H9 (cell line): ENCODE data around the gene PDGFRB. TPM values are rescaled to one million over a fixed set of nuclear protein-coding genes. Genes with fewer than 3 reads are reported as not detected.

Experiments used
- DNase-seq: peaks from one replicate; pipeline ENCODE4 v3.0.0-alpha.2; 2017
- H2AFZ ChIP-seq: one replicate; pipeline ENCODE4 v1.6.1; 2013; ENCODE audit warnings: mild to moderate bottlenecking, low read length, control low read depth, moderate library complexity
- H2AK5ac ChIP-seq: 2 replicates; pipeline ENCODE4 v1.6.1; 2013; ENCODE audit warnings: low read length, control low read depth, mixed read lengths; ENCODE audit not compliant: insufficient read length
- H2BK120ac ChIP-seq: one replicate; pipeline ENCODE4 v1.6.1; 2013; ENCODE audit warnings: low read depth, mild to moderate bottlenecking, low read length, control low read depth, inconsistent platforms; ENCODE audit not compliant: poor library complexity, severe bottlenecking
- H2BK12ac ChIP-seq: 2 replicates; pipeline ENCODE4 v1.6.1; 2013; ENCODE audit warnings: low read length, control low read depth, mixed read lengths, low read depth; ENCODE audit not compliant: insufficient read length
- H2BK15ac ChIP-seq: 2 replicates; pipeline ENCODE4 v1.6.1; 2013; ENCODE audit warnings: low read depth, low read length, control low read depth
- H2BK20ac ChIP-seq: one replicate; pipeline ENCODE4 v1.6.1; 2013; ENCODE audit warnings: low read depth, mild to moderate bottlenecking, low read length, control low read depth, inconsistent platforms; ENCODE audit not compliant: poor library complexity, severe bottlenecking
- H2BK5ac ChIP-seq: 2 replicates; pipeline ENCODE4 v1.6.1; 2013; ENCODE audit warnings: low read length, control low read depth, mixed read lengths; ENCODE audit not compliant: insufficient read length
- H3K14ac ChIP-seq: 2 replicates; pipeline ENCODE4 v1.6.1; 2013; ENCODE audit warnings: low read length, control low read depth; ENCODE audit not compliant: insufficient read depth
- H3K18ac ChIP-seq: 2 replicates; pipeline ENCODE4 v1.6.1; 2013; ENCODE audit warnings: low read depth, mild to moderate bottlenecking, mixed read lengths, low read length, control low read depth; ENCODE audit not compliant: insufficient read length
- H3K23ac ChIP-seq: 2 replicates; pipeline ENCODE4 v1.6.1; 2013; ENCODE audit warnings: low read length, control low read depth, mixed read lengths, low read depth; ENCODE audit not compliant: insufficient read length
- H3K23me2 ChIP-seq: 2 replicates; pipeline ENCODE4 v1.6.1; 2013; ENCODE audit warnings: low read depth, mild to moderate bottlenecking, mixed read lengths, low read length, control low read depth; ENCODE audit not compliant: insufficient read length, poor library complexity, severe bottlenecking
- H3K27ac ChIP-seq: 2 replicates; pipeline ENCODE4 v1.5.1; 2013; ENCODE audit warnings: low read length, control low read depth, mixed read lengths, low read depth; ENCODE audit not compliant: insufficient read length
- H3K27me3 ChIP-seq: 2 replicates; pipeline ENCODE4 v1.6.1; 2013; ENCODE audit warnings: low read length, control low read depth, inconsistent platforms; ENCODE audit not compliant: insufficient read depth
- H3K4ac ChIP-seq: 2 replicates; pipeline ENCODE4 v1.6.1; 2013; ENCODE audit warnings: low read depth, mild to moderate bottlenecking, control low read depth, inconsistent platforms, low read length, moderate library complexity
- H3K4me1 ChIP-seq: 2 replicates; pipeline ENCODE4 v1.6.1; 2013; ENCODE audit warnings: low read length, control low read depth, inconsistent platforms; ENCODE audit not compliant: insufficient read depth
- H3K4me2 ChIP-seq: 2 replicates; pipeline ENCODE4 v1.6.1; 2013; ENCODE audit warnings: low read length, control low read depth, mixed read lengths; ENCODE audit not compliant: insufficient read length, insufficient read depth
- H3K56ac ChIP-seq: 2 replicates; pipeline ENCODE4 v1.6.1; 2013; ENCODE audit warnings: low read depth, mild to moderate bottlenecking, mixed read lengths, low read length, control low read depth; ENCODE audit not compliant: insufficient read length
- H3K79me1 ChIP-seq: 2 replicates; pipeline ENCODE4 v1.6.1; 2013; ENCODE audit warnings: low read depth, mild to moderate bottlenecking, moderate library complexity, low read length, control low read depth, inconsistent platforms; ENCODE audit not compliant: insufficient read depth, poor library complexity, severe bottlenecking
- H3K79me2 ChIP-seq: 2 replicates; pipeline ENCODE4 v1.6.1; 2013; ENCODE audit warnings: low read length, control low read depth, inconsistent platforms; ENCODE audit not compliant: insufficient read depth
- H3K9ac ChIP-seq: 2 replicates; pipeline ENCODE4 v1.6.1; 2013; ENCODE audit warnings: low read length, control low read depth, mixed read lengths; ENCODE audit not compliant: insufficient read length; ENCODE audit errors: extremely low read depth
- H3K9me3 ChIP-seq: one replicate; pipeline ENCODE4 v1.6.1; 2013; ENCODE audit warnings: low read depth, low read length, inconsistent platforms; ENCODE audit not compliant: control insufficient read depth
- H3T11ph ChIP-seq: one replicate; pipeline ENCODE4 v1.6.1; 2013; ENCODE audit warnings: mild to moderate bottlenecking, low read length, control low read depth, inconsistent platforms
- H4K20me1 ChIP-seq: one replicate; pipeline ENCODE4 v1.6.1; 2013; ENCODE audit not compliant: control insufficient read depth, insufficient read length, insufficient read depth
- H4K5ac ChIP-seq: 2 replicates; pipeline ENCODE4 v1.6.1; 2013; ENCODE audit warnings: low read depth, mild to moderate bottlenecking, mixed read lengths, low read length, control low read depth; ENCODE audit not compliant: insufficient read length
- H4K8ac ChIP-seq: replicated peaks from 2 replicates; pipeline ENCODE4 v1.6.1; 2013; ENCODE audit warnings: low read length, control low read depth, mixed read lengths, low read depth; ENCODE audit not compliant: insufficient read length
- H4K91ac ChIP-seq: 2 replicates; pipeline ENCODE4 v1.6.1; 2013; ENCODE audit warnings: low read depth, mild to moderate bottlenecking, moderate library complexity, mixed read lengths, low read length, control low read depth; ENCODE audit not compliant: insufficient read length
- H3K27ac Mint-ChIP-seq, 3 experiments: 2 replicates in 2 of 3; 3 replicates in 1 of 3; pipeline ENCODE4 v1.8.0; 2020 to 2021; ENCODE audit warnings: mixed read lengths in 3 of 3, mild to moderate bottlenecking in 1 of 3, moderate library complexity in 1 of 3
- H3K27me3 Mint-ChIP-seq: 2 replicates; pipeline ENCODE4 v1.8.0; 2021; ENCODE audit warnings: low read depth, mild to moderate bottlenecking, moderate library complexity, mixed read lengths
- H3K36me3 Mint-ChIP-seq, 3 experiments: 2 replicates in 2 of 3; 3 replicates in 1 of 3; pipeline ENCODE4 v1.8.0; 2020 to 2021; ENCODE audit warnings: low read depth in 3 of 3, mixed read lengths in 3 of 3; ENCODE audit not compliant: insufficient read depth in 1 of 3
- H3K4me1 Mint-ChIP-seq, 2 experiments: 2 replicates each; pipeline ENCODE4 v1.8.0; 2020; ENCODE audit warnings: mixed read lengths in 2 of 2
- H3K4me3 Mint-ChIP-seq, 2 experiments: 2 replicates in 1 of 2; 3 replicates in 1 of 2; pipeline ENCODE4 v1.8.0; 2020 to 2021; ENCODE audit warnings: mild to moderate bottlenecking in 2 of 2, mixed read lengths in 2 of 2, moderate library complexity in 1 of 2
- H3K9me3 Mint-ChIP-seq, 2 experiments: 2 replicates in 1 of 2; 3 replicates in 1 of 2; pipeline ENCODE4 v1.8.0; 2020; ENCODE audit warnings: mild to moderate bottlenecking in 2 of 2, mixed read lengths in 2 of 2, moderate library complexity in 1 of 2
- WGBS: extraction: QIAGEN DNeasy Blood & Tissue Kit; methylation state at CpG from one replicate; pipeline ENCODE4 v1.1.7; 2013; ENCODE audit warnings: missing lambda C conversion rate, low lambda C conversion rate, mixed read lengths; ENCODE audit not compliant: insufficient read length; ENCODE audit errors: extremely low coverage; 5-methylcytosine and 5-hydroxymethylcytosine counted together
- total RNA-seq: library from RNA; stranded (reverse); gene quantifications from 2 replicates; pipeline ENCODE4 v1.2.1, GENCODE V29; 2021
- TF ChIP-seq, protein P1 (sequence below): fragments of 200-600 bp; sonication (generic); conservative IDR thresholded peaks from 3 replicates; pipeline ENCODE4 v1.8.0; 2021; ENCODE audit warnings: antibody characterized with exemption, mild to moderate bottlenecking

The PDGFRB gene
- total RNA-seq, 1 experiment from 2014 or later = 2.2 TPM

DNA sequence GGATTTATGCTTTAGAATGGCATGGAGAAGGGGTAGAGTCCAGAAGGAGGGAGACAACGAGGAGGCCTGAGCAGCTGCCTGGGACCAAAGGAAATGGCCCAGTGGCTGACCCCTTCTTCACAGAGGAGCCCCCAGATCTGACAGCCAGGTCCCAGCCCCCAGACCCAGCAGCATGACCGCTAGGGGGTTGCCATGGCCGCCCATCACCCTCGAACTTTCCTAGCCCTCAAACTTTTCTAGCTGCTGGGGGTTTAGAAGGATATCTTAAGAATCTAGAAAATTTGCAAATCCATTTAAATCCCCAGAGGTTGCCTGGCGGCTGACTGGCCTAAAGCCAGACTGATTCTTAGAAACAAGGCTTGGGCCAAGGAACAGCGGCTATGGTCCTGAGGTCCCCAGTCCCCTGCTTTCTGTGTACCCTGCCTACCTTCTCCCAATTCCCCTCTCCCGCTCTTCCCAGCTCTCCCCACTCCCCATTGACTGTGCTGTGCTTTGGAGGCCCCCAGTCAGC is 972 bp downstream of the PDGFRB start:
- Histone ChIP-seq H3K23ac (no peak overlapping the region), H3K79me1 (no peaks in the 10 kb centered on the region), H3K4me1 (peaks cover 4% of the 10 kb centered on the region), H4K20me1 (no peaks in the 10 kb centered on the region), H3K27ac (no peak overlapping the region), H2BK12ac (no peak overlapping the region), H2BK20ac (no peak overlapping the region), H4K91ac (no peak overlapping the region), H3K79me2 (no peaks in the 10 kb centered on the region), H3K56ac (no peak overlapping the region), H3K18ac (peak overlapping the region; percentile 31), H4K8ac (no peak overlapping the region), H3T11ph (no peak overlapping the region), H3K9ac (no peak overlapping the region), H3K27me3 (no peaks in the 10 kb centered on the region), H3K14ac (no peak overlapping the region; the same call in 1 of the 2 replicates), H2AK5ac (no peak overlapping the region), H3K23me2 (peaks cover 5% of the 10 kb centered on the region), H2BK120ac (no peak overlapping the region), H2BK5ac (no peak overlapping the region), H4K5ac (no peak overlapping the region), H3K9me3 (no peaks in the 10 kb centered on the region), H3K4ac (no peak overlapping the region), H3K4me2 (peak overlapping the region; percentile 27), H2BK15ac (no peak overlapping the region), H2AFZ (no peak overlapping the region)
- DNase-seq = no peak
- TF ChIP-seq, protein P1, sequence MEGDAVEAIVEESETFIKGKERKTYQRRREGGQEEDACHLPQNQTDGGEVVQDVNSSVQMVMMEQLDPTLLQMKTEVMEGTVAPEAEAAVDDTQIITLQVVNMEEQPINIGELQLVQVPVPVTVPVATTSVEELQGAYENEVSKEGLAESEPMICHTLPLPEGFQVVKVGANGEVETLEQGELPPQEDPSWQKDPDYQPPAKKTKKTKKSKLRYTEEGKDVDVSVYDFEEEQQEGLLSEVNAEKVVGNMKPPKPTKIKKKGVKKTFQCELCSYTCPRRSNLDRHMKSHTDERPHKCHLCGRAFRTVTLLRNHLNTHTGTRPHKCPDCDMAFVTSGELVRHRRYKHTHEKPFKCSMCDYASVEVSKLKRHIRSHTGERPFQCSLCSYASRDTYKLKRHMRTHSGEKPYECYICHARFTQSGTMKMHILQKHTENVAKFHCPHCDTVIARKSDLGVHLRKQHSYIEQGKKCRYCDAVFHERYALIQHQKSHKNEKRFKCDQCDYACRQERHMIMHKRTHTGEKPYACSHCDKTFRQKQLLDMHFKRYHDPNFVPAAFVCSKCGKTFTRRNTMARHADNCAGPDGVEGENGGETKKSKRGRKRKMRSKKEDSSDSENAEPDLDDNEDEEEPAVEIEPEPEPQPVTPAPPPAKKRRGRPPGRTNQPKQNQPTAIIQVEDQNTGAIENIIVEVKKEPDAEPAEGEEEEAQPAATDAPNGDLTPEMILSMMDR = no peak; the same call in 2 of the 3 replicates
- no CpG with 5 or more reads among the region's 7 CpGs for WGBS
- Mint-ChIP-seq H3K9me3 (no peaks in the 10 kb centered on the region), H3K27me3 (peaks cover 37% of the 10 kb centered on the region), H3K27ac (peak overlapping the region in 1 of 3 experiments; percentile 52; a peak in 1 of 7 replicates), H3K4me1 (peaks cover 24 to 39% of the 10 kb centered on the region in 2 experiments), H3K36me3 (no peaks in the 10 kb centered on the region; a peak in 1 of 7 replicates), H3K4me3 (peak overlapping the region in 1 of 2 experiments; percentile 79; a peak in 3 of 5 replicates)
